ENCODE data around the gene C1orf21.

C1orf21 gene

GRCh38 chr1:184630679-184631060 lies 243.8 kb downstream of the C1orf21 start:
- Histone ChIP-seq H3K27me3 (ENCODE audit: insufficient read depth, low read length) (no peaks in the 10 kb centered on the region; the same call in 1 of the 2 replicates), H3F3A (ENCODE audit: insufficient read depth, low read length) (no peaks in the 10 kb centered on the region), H3K4me3 (ENCODE audit: low read depth, low read length, poor library complexity, severe bottlenecking) (no peak overlapping the region), H3K9me2 (ENCODE audit: low read depth, low read length) (no peaks in the 10 kb centered on the region), H3K4me1 (ENCODE audit: insufficient read depth, low read length, severe bottlenecking) (no peaks in the 10 kb centered on the region), H3K9ac (ENCODE audit: low read length) (no peak overlapping the region), H3K9me3 (ENCODE audit: low read length) (no peaks in the 10 kb centered on the region), H3K27ac (ENCODE audit: low read depth, low read length, poor library complexity, severe bottlenecking) (no peak overlapping the region), H4K20me1 (ENCODE audit: insufficient read depth, low read length) (no peaks in the 10 kb centered on the region), H3K36me3 (ENCODE audit: insufficient read depth, low read length) (no peaks in the 10 kb centered on the region), H3K4me2 (ENCODE audit: low read length) (no peak overlapping the region), H3K79me2 (ENCODE audit: insufficient read depth, low read length) (no peaks in the 10 kb centered on the region), H2AFZ (ENCODE audit: low read length) (no peak overlapping the region)
- no peak for TF ChIP-seq CTCF (IDR thresholded peaks at IDR 0.05; ENCODE audit: low read length)
- TF ChIP-seq EZH2 (IDR thresholded peaks at IDR 0.05; ENCODE audit: borderline replicate concordance, low read length) = no peak

GRCh38 chr1:184632415-184633175 lies 245.8 kb downstream of the C1orf21 start:
- TF ChIP-seq EZH2 (IDR thresholded peaks at IDR 0.05; ENCODE audit: borderline replicate concordance, low read length) = no peak
- no peak for TF ChIP-seq CTCF (IDR thresholded peaks at IDR 0.05; ENCODE audit: low read length)
- Histone ChIP-seq H3K9me2 (ENCODE audit: low read depth, low read length) (no peaks in the 10 kb centered on the region), H3K79me2 (ENCODE audit: insufficient read depth, low read length) (no peaks in the 10 kb centered on the region), H3K27me3 (ENCODE audit: insufficient read depth, low read length) (no peaks in the 10 kb centered on the region; the same call in 1 of the 2 replicates), H3K4me3 (ENCODE audit: low read depth, low read length, poor library complexity, severe bottlenecking) (no peak overlapping the region), H3K4me2 (ENCODE audit: low read length) (no peak overlapping the region), H4K20me1 (ENCODE audit: insufficient read depth, low read length) (no peaks in the 10 kb centered on the region), H2AFZ (ENCODE audit: low read length) (no peak overlapping the region), H3K27ac (ENCODE audit: low read depth, low read length, poor library complexity, severe bottlenecking) (no peak overlapping the region), H3K4me1 (ENCODE audit: insufficient read depth, low read length, severe bottlenecking) (no peaks in the 10 kb centered on the region), H3K36me3 (ENCODE audit: insufficient read depth, low read length) (no peaks in the 10 kb centered on the region), H3F3A (ENCODE audit: insufficient read depth, low read length) (no peaks in the 10 kb centered on the region), H3K9me3 (ENCODE audit: low read length) (no peaks in the 10 kb centered on the region), H3K9ac (ENCODE audit: low read length) (no peak overlapping the region)

- H3K27me3 ChIP-seq (ENCODE audit: insufficient read depth, low read length) = no peaks in the 10 kb centered on the region; the same call in 1 of the 2 replicates
- no peaks in the 10 kb centered on the region for H3K4me1 ChIP-seq (ENCODE audit: insufficient read depth, low read length, severe bottlenecking)
- no peak for TF ChIP-seq EZH2 (IDR thresholded peaks at IDR 0.05; ENCODE audit: borderline replicate concordance, low read length)
- no peak for TF ChIP-seq CTCF (IDR thresholded peaks at IDR 0.05; ENCODE audit: low read length)
- no peak overlapping the region for H3K9ac ChIP-seq (ENCODE audit: low read length)
- H3F3A ChIP-seq (ENCODE audit: insufficient read depth, low read length) = no peaks in the 10 kb centered on the region
- no peaks in the 10 kb centered on the region for H3K79me2 ChIP-seq (ENCODE audit: insufficient read depth, low read length)
- no peaks in the 10 kb centered on the region for H3K9me2 ChIP-seq (ENCODE audit: low read depth, low read length)
- H3K4me3 ChIP-seq (ENCODE audit: low read depth, low read length, poor library complexity, severe bottlenecking) = no peak overlapping the region
- no peaks in the 10 kb centered on the region for H3K9me3 ChIP-seq (ENCODE audit: low read length)
- H3K4me2 ChIP-seq (ENCODE audit: low read length) = no peak overlapping the region
- no peak overlapping the region for H2AFZ ChIP-seq (ENCODE audit: low read length)
- H3K27ac ChIP-seq (ENCODE audit: low read depth, low read length, poor library complexity, severe bottlenecking) = no peak overlapping the region
- H3K36me3 ChIP-seq (ENCODE audit: insufficient read depth, low read length) = no peaks in the 10 kb centered on the region
- H4K20me1 ChIP-seq (ENCODE audit: insufficient read depth, low read length) = no peaks in the 10 kb centered on the region
Observed at GRCh38 chr1:184633785-184634184, 247.0 kb downstream of the C1orf21 start.
